ENCODE results near the gene HRH1. TPM values are rescaled to one million over a fixed set of nuclear protein-coding genes. Genes with fewer than 3 reads are reported as not detected.
A peak's percentile ranks its signal among the peaks of the same experiment; 100 is the strongest.

HRH1 gene
- total RNA-seq, 2 donors from 2014 or later: 0.50 to 5.9 TPM

DNA sequence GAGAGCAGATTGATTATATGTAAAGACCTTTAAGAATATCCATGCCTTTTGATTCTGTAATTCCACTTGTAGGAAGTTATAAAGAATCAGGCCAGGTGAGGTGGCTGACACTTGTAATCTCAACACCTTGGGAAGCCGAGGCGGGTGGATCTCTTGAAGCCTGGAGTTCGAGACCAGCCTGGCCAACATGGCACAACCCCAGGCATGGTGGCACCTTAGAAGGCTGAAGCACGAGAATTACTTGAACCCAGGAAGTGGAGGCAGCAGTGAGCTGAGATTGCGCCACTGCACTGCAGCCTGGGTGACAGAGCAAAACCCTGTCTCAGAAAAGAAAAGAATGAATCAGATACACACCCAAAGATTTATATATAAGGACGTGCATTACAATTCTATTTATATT lies 33.9 kb downstream of the HRH1 start:
- TF ChIP-seq CTCF (IDR thresholded peaks at IDR 0.05) (no peak), POLR2A (IDR thresholded peaks at IDR 0.05) (no peak), POLR2AphosphoS5 (IDR thresholded peaks at IDR 0.05) (no peak)
- Histone ChIP-seq H3K4me3 (no peak overlapping the region), H3K36me3 (no peaks in the 10 kb centered on the region), H3K4me1 (replicated peaks) (no peaks in the 10 kb centered on the region), H3K27ac (no peak overlapping the region), H3K9me3 (no peaks in the 10 kb centered on the region), H3K27me3 (replicated peaks; ENCODE audit: insufficient read depth) (no peaks in the 10 kb centered on the region)
- DNase-seq (ENCODE audit: low spot score): no peak
- 83% methylated on average over 6 of the region's 6 CpGs for WGBS
- intact Hi-C loops (cut with DNase I): no loop called here

- DNase-seq (ENCODE audit: low spot score): no peak
- no peak overlapping the region for H3K27ac ChIP-seq
- no peaks in the 10 kb centered on the region for H3K9me3 ChIP-seq
- H3K36me3 ChIP-seq: no peaks in the 10 kb centered on the region
- no peaks in the 10 kb centered on the region for H3K27me3 ChIP-seq (replicated peaks; ENCODE audit: insufficient read depth)
- no peak overlapping the region for H3K4me3 ChIP-seq
- no peaks in the 10 kb centered on the region for H3K4me1 ChIP-seq (replicated peaks)
- intact Hi-C loops (cut with DNase I): no loop called here
- 9% methylated on average over 5 of the region's 5 CpGs for WGBS
- TF ChIP-seq POLR2A (IDR thresholded peaks at IDR 0.05) (no peak), CTCF (IDR thresholded peaks at IDR 0.05) (no peak), POLR2AphosphoS5 (IDR thresholded peaks at IDR 0.05) (peak; percentile 21)
Observed at GRCh38 chr3:11195201-11195600, 40.9 kb downstream of the HRH1 start.

GRCh38 chr3:11195721-11196332 lies 41.5 kb downstream of the HRH1 start:
- Histone ChIP-seq H3K9me3 (no peaks in the 10 kb centered on the region), H3K27ac (no peak overlapping the region), H3K36me3 (no peaks in the 10 kb centered on the region), H3K4me1 (replicated peaks) (no peaks in the 10 kb centered on the region), H3K27me3 (replicated peaks; ENCODE audit: insufficient read depth) (no peaks in the 10 kb centered on the region), H3K4me3 (no peak overlapping the region)
- intact Hi-C loops (cut with DNase I): no loop called here
- TF ChIP-seq POLR2A (IDR thresholded peaks at IDR 0.05) (no peak), POLR2AphosphoS5 (IDR thresholded peaks at IDR 0.05) (no peak), CTCF (IDR thresholded peaks at IDR 0.05) (no peak)
- WGBS: 38% methylated on average over 9 of the region's 10 CpGs
- DNase-seq (ENCODE audit: low spot score): no peak

GRCh38 chr3:11197484-11197883 lies 43.2 kb downstream of the HRH1 start:
- Histone ChIP-seq H3K9me3 (no peaks in the 10 kb centered on the region), H3K27ac (no peak overlapping the region), H3K27me3 (replicated peaks; ENCODE audit: insufficient read depth) (no peaks in the 10 kb centered on the region), H3K36me3 (no peaks in the 10 kb centered on the region), H3K4me3 (no peak overlapping the region), H3K4me1 (replicated peaks) (no peaks in the 10 kb centered on the region)
- WGBS: 13% methylated on average over 1 of the region's 1 CpG
- DNase-seq (ENCODE audit: low spot score): no peak
- TF ChIP-seq CTCF (IDR thresholded peaks at IDR 0.05) (no peak), POLR2A (IDR thresholded peaks at IDR 0.05) (no peak), POLR2AphosphoS5 (IDR thresholded peaks at IDR 0.05) (no peak)
- intact Hi-C loops (cut with DNase I): no loop called here

DNA sequence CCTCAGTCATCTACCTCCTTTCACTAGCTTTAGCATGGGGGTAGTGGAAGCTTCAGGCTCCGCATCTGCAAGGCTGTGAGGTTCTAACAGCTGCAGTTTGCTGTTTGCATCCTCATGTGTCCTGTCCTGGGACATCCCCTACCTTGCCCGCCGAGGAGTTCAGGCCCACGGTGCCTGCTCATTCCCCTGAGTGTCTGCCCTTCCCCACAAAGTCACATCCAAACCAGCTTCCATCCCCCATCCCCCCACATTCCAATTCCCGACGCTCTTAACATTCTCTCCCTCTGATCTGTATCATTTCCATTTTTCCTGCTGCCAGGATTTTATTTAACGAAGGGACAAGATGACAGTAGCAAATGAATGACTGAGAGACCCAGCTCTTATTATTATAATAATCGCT lies 43.8 kb downstream of the HRH1 start:
- no peaks in the 10 kb centered on the region for H3K9me3 ChIP-seq
- no peaks in the 10 kb centered on the region for H3K27me3 ChIP-seq (replicated peaks; ENCODE audit: insufficient read depth)
- no peak for TF ChIP-seq POLR2A (IDR thresholded peaks at IDR 0.05)
- no peak for TF ChIP-seq POLR2AphosphoS5 (IDR thresholded peaks at IDR 0.05)
- TF ChIP-seq CTCF (IDR thresholded peaks at IDR 0.05): no peak
- H3K4me3 ChIP-seq: no peak overlapping the region
- H3K36me3 ChIP-seq: no peaks in the 10 kb centered on the region
- intact Hi-C loops (cut with DNase I): no loop called here
- H3K4me1 ChIP-seq (replicated peaks): no peaks in the 10 kb centered on the region
- WGBS: 35% methylated on average over 8 of the region's 8 CpGs
- no peak overlapping the region for H3K27ac ChIP-seq
- DNase-seq (ENCODE audit: low spot score): no peak

Data from prostate gland (tissue), 2 donors.